ENCODE data around the gene THRB.

- TF ChIP-seq CTCF (IDR thresholded peaks at IDR 0.05) (no peak), EP300 (IDR thresholded peaks at IDR 0.05) (no peak)
Observed at GRCh38 chr3:24323272-24323671, 171.4 kb downstream of the THRB start.

Measured in upper lobe of left lung (tissue), 4 donors.